SH-SY5Y (cell line): Measurements from ENCODE around the gene MYBPC2.

Source experiments
- GATA2 ChIP-seq: IDR thresholded peaks from 2 replicates; pipeline ENCODE4 v1.6.1; 2011; ENCODE audit warnings: mild to moderate bottlenecking, low read depth, low read length
- GATA3 ChIP-seq: IDR thresholded peaks from 2 replicates; pipeline ENCODE4 v1.6.1; 2011; ENCODE audit warnings: low read depth, mild to moderate bottlenecking, low read length, moderate library complexity

Gene MYBPC2

DNA sequence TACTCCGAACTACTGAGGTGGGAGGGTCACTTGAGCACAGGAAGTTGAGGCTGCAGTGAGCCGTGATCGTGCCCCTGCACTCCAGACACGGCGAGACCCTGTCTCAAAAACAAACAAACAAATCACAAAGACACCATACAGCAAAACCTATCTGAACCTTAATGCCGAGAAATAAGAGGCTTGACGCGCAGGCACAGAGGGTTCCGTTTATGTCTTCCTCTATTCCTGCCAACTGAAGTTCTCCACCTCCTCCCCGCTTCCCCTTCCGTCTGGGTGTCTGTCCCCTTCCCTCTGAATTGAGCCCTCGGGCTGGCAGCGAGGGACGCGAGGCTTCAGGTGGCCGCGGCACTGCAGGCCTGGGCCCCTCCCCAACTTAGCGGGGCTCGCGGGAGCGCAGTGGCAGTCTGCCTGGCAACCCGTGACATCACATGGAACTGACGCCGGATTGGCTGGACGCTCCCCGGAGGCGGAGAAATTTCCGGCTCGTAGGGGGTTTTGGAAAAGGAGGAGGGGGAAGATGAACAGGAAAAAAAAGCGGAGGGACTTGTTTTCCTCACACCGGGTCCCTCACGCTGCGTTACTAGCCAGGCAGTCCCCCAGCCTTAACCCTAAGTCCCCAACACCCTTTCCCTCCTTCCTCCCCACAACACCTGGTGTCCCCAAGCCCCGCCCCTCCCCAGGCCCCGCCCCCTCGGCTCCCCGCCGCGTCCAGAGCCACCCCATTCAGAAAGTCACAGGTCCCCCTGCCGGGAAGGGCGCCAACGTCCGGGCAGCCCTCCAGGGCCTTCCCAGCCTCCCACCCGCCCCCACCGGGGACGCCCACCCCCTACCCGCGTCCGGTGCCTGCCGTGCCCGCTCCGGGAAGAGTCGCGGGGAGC is 1.1 kb upstream of the MYBPC2 start:
- no peak for TF ChIP-seq GATA2
- TF ChIP-seq GATA3 = no peak

DNA sequence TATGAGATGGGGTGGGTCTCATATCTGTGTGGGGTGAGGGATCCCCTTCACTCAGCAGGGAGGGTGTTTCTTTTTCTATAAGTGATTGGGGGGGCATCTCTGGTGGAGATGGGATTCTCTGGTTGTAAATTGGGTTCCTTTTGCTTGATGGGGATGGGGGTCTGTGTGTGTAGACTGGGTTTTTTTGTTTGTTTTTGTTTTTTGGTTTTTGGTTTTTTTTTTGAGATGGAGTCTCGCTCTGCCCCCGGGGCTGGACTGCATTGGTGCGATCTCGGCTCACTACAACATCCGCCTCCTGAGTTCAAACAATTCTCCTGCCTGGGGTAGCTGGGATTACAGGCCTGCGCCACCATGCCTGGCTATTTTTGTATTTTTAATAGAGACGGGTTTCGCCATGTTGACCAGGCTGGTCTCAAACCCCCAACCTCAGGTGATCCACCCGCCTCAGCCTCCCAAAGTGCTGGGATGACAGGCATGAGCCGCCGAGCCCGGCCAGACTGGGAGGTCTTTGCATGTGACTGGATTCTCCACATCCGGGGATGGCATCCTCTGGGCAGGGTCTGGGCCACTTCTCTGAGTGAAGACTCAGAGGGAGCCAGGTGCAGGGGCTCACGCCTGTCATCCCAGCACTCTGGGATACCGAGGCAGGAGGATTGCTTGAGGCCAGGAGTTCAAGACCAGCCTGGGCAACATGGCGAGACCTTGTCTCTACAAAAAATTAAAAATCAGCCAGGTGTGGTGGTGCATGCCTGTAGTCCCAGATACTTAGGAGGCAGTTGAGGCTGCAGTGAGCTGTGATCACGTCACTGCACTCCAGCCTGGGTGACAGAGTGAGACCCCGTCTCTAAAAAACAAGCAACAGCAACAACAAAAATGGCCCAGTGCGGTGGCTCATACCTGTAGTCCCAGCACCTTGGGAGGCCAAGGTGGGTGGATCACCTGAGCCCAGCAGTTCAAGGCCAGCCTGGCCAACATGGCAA is 799 bp downstream of the MYBPC2 start:
- TF ChIP-seq GATA3 (no peak), GATA2 (no peak)

DNA sequence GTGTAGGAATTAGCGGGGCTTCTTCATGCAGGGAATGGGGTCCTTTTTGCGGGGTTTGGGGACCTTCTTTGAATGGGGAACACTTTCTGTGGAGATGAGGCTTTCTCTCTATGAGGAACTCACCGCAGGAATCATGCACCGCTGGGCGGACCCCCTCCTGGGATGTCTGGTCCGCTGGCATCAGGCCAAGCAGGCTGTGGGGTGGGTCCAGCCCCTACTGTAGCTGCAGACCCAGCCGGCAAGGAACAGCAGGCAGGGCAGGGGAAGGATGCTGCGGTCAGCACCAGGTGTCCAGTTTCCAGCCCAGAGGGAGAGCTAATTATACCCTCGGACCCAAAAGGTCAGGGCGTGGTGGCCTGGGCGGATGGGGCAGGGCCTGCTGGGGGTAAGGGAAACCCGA is 1.8 kb downstream of the MYBPC2 start:
- no peak for TF ChIP-seq GATA3
- TF ChIP-seq GATA2 = no peak

DNA sequence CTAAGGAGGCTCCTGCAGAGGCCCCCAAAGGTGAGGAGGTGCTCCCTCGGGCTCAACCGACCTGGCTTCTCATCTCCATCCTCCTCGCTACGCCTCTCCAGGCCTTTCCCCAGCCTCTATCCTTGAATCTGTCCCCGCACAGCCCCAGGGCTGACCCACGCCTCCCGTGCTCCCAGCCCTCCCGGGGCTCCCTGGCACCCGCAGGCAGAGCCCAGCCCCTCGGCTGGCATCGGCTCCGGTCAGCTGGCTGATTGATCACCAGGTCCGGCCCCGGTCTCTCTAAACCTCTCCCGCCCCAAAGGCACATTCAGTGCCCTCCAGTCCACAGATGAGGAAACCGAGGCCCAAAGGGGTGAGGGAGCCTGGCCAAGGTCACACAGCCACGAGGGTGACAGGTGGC is 2.5 kb downstream of the MYBPC2 start:
- no peak for TF ChIP-seq GATA3
- no peak for TF ChIP-seq GATA2

DNA sequence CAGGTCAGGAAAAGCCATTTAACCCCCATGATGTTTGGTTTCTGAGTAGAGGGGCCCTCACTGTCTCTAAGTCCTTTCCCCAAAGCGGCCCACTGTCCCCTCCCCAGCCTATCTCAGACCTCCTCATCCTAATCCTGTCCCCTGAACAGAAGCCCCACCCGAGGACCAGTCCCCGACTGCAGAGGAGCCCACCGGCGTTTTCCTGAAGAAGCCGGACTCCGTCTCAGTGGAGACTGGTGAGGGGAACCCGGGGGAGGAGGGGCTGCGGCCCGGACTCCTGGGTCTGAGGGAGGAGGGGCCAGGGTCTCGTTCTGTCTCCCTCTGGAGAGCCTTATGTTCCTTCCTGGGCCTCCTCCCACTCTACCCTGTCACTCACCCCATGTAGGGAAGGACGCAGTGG is 2.9 kb downstream of the MYBPC2 start:
- no peak for TF ChIP-seq GATA3
- TF ChIP-seq GATA2 = no peak

DNA sequence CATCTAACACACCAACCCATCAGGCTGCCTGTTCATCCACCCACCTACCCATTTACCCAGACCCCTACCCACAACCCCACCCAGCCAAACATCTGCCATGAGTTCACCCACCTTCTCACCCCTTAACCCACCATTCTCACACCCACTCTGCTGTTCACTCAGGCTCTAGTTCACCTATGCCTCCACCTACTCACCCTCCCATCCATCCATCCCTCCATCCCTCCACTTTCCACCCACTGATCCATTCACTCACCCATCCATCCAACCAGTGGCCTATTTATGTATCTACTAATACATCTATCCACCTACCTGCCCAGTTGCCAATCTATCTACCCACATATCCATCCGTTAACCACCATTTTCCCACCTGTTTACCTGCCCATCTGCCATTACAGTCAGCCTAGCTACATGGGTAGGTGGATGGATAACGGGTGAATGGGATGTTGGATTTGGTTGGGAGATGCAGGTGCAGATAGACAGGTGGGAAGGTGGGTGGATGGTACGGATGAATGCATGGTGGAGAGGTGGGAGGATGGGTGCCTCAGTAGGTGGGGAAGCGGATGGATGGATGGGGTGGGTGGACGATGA is 5.3 kb downstream of the MYBPC2 start:
- no peak for TF ChIP-seq GATA2
- no peak for TF ChIP-seq GATA3

DNA sequence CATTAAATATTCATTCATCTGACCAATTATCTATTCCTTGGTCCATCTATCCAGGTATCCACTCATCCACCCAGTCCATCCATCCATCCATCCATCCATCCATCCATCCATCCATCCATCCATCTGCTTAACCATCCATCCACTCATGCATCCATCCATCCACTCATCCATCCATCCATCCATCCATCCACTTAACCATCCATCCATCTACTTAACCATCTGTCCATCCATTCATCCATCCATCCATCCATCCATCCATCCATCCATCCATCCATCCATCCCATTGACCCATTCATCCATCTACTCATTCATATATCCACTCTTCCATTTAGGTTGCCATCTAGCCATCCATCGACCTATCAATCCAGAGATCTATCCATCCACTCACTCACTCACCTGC is 11.4 kb downstream of the MYBPC2 start:
- no peak for TF ChIP-seq GATA2
- TF ChIP-seq GATA3 = no peak

DNA sequence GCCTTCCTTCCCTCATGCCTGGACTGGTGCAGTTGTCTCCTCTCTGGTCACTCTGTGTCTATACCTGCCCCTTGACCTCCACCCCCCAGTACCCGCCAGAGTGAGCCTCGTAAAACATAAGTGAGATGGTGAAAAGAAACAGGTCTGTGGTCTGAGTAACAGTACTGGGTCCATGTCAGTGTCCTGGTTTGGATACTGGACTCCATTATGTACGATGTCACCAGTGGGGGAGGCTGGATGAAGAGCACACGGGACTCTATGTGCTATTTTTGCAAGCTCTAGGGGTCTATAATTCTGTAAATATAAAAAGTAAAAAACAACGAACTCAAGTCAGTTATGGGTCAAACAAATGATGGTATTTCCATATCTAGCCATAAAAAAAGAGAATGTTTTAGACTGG is 14.4 kb downstream of the MYBPC2 start:
- TF ChIP-seq GATA2 (no peak), GATA3 (no peak)

DNA sequence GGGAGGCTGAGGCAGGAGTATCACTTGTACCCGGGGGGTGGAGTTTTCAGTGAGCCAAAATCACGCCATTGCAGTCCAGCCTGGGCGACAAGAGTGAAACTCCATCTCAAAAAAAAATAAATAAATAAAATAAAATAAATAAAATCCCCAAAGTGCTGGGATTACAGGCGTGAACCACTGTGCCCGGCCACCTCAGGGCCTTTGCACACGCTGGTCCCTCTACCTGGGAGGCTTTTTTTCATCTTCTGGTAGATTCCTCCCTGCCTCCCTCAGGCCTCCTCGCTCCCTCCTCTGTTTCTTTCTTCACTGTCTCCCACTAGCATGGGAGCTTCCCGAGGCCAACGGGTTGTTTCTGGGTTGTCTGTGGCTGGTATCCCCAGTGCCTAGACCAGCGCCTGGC is 15.1 kb downstream of the MYBPC2 start:
- no peak for TF ChIP-seq GATA3
- TF ChIP-seq GATA2 = no peak

DNA sequence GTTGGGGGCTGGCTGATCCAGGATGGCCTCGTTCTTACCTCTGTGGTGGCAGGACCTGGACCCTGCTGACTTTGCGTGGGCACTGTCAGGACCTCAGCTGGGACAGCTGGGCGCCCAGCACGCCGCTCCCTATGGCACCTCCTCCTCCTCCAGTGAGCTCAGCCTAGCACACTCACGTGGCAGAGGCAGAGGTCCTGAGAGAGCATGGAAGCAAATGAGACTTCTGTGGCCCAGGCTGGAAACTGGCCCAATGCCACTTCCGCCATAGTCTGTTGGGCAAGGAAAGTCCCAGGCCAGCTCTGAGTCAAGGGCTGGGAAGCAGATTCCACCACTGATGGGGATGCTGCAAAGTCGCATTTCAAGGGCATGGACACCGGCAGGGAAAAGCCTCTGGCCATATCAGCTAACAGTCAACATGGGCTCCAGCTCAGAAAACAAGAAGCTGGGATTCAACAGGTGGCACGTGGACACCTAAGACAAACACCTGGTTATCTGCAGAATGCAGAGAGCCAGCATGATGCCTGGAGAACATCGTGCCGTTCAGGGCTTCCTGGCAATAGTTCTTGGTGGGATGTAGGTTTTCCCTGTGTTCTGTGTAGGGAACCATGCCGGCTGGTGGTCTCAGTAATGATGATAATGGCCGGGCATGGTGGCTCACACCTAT is 16.7 kb downstream of the MYBPC2 start:
- no peak for TF ChIP-seq GATA2
- no peak for TF ChIP-seq GATA3

DNA sequence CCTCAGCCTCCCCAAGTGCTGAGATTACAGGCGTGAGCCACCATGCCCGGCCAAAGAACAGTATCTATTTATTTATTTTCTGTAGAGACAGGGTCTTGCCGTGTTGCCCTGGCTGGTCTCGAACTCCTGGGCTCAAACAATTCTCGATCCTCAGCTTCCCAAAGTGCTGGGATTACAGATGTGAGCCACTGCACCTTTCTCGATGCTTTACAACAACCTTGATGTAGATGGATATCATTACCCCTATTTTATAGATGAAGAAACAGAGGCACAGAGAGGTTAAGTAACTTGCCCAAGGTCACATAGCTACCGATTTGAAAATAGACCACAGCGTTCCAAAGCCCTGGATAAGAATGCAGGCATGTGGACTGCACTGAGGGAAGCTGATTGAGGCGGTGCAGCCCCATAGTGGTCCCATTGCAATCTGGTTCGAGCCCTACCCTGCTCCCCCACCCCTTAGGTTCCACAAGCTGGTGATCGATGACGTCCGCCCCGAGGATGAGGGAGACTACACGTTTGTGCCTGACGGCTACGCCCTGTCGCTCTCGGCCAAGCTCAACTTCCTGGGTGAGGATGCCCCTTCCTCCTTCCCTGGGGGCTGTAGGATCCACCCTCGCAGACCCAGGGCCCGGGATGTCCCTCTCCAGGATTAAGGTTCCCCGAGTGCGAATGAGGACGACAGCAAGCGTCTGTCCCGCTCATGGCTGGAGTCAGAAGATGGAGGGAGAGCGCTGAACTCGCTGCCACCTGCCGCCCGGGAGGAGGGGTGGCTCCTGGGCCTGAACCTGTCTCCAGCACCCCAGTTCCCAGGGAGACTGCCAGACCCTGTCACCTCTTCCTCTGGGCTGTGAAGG is 17.9 kb downstream of the MYBPC2 start:
- TF ChIP-seq GATA3 = no peak
- no peak for TF ChIP-seq GATA2

DNA sequence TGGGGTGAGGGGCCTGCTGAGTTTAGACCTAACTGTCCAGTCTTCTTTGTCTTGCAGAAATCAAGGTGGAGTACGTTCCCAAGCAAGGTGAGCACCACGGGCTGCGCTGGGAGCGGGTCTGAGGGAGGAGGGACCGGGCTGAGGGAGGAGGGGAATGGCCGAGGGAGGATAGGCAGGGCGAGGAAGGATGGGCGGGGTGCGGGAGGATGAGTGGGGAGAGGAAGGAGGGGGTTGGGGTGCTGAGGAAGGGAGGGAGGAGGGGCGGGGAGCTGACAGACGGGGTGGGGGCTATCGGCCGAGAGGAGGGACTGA is 18.5 kb downstream of the MYBPC2 start:
- TF ChIP-seq GATA3 (no peak), GATA2 (no peak)

DNA sequence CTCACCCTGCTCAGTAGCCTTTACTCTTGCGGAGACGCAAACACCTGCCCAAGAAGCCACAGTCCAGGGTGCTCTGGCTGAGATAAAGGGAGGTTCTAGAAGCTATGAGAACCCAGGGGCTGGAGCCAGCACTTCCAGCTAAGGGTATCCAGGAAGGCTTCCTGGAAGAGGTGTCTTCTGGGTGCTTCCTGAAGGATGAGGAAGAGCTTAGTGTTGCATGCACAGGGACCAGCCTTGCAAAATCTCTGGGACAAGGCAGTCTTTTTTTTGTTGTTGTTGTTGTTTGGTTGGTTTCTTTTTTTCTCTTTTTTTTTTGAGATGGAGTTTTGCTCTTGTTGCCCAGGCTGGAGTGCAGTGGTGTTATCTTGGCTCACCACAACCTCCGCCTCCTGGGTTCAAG is 20.6 kb downstream of the MYBPC2 start:
- TF ChIP-seq GATA3 (no peak), GATA2 (no peak)
